Breast epithelium (tissue), 4 donors: ENCODE data around the gene WDR91. TPM values are rescaled to one million over a fixed set of nuclear protein-coding genes. Genes with fewer than 3 reads are reported as not detected.

Experiments used
- DNase-seq, 2 donors: peaks; one replicate each; pipeline ENCODE4 v3.0.0-alpha.2; 2019; ENCODE audit warnings: low spot score in 2 of 2
- H3K27ac ChIP-seq, 2 donors: fragments of 200-600 bp; sonication (generic) in 1 of 2; one replicate each; pipeline ENCODE4 v1.5.1; 2016 to 2019; ENCODE audit warnings: mild to moderate bottlenecking in 1 of 2
- H3K27me3 ChIP-seq, 2 donors: fragments of 200-600 bp; sonication (generic) in 1 of 2; one replicate each; pipeline versions ENCODE4 v1.5.1 to v1.6.0; 2017 to 2019; ENCODE audit warnings: control low read depth in 1 of 2, mild to moderate bottlenecking in 1 of 2
- H3K36me3 ChIP-seq: fragments of 200-600 bp; one replicate; pipeline ENCODE4 v1.5.1; 2019
- H3K4me1 ChIP-seq, 2 donors: fragments of 200-600 bp; sonication (generic); one replicate each; pipeline ENCODE4 v1.5.1; 2016 to 2019; ENCODE audit warnings: control low read depth in 1 of 2
- H3K4me3 ChIP-seq, 3 donors: fragments of 200-600 bp; sonication (generic); 1 replicate in 2 of 3; 2 replicates in 1 of 3; pipeline ENCODE4 v1.5.1; 2016 to 2019; ENCODE audit warnings: mild to moderate bottlenecking in 3 of 3, moderate library complexity in 2 of 3
- H3K9me3 ChIP-seq, 2 donors: fragments of 200-600 bp; sonication (generic) in 1 of 2; one replicate each; pipeline ENCODE4 v1.5.1; 2016 to 2019; ENCODE audit warnings: control low read depth in 1 of 2
- CTCF ChIP-seq, 3 donors: fragments of 450-650 bp; IDR thresholded peaks; one replicate each; pipeline ENCODE4 v1.5.1; 2016 to 2017; ENCODE audit warnings: antibody characterized with exemption in 3 of 3, mild to moderate bottlenecking in 3 of 3, moderate library complexity in 3 of 3
- POLR2A ChIP-seq: fragments of 450-650 bp; IDR thresholded peaks from one replicate; pipeline ENCODE4 v1.6.1; 2016; ENCODE audit warnings: antibody characterized with exemption, mild to moderate bottlenecking, moderate library complexity
- POLR2AphosphoS5 ChIP-seq, 3 donors: sonication (generic); formaldehyde crosslinking; IDR thresholded peaks; one replicate each; pipeline ENCODE4 v1.6.1; 2017; ENCODE audit warnings: antibody characterized with exemption in 3 of 3
- intact Hi-C: fragments of 100-400 bp; cut with DNase I; formaldehyde crosslinking; loops from one replicate; pipeline ENCODE4 v1.15.1; 2023; ENCODE audit warnings: low total_unique reads
- total RNA-seq, 3 donors: library from RNA; depleted of rRNA; stranded (reverse); fragments of >200 nt; gene quantifications; one replicate each; pipeline ENCODE4 v1.1.0, GENCODE V29; 2016

WDR91 gene
- total RNA-seq, 3 donors from 2014 or later: 21.4 to 26.5 (median 23.1) TPM

- no peak for TF ChIP-seq POLR2A
- no peak for TF ChIP-seq CTCF (IDR thresholded peaks at IDR 0.05)
- TF ChIP-seq POLR2AphosphoS5 (IDR thresholded peaks at IDR 0.05): no peak
- Histone ChIP-seq H3K27ac (peak overlapping the region; percentile 83 to 92), H3K36me3 (no peaks in the 10 kb centered on the region), H3K4me1 (peaks cover 6 to 16% of the 10 kb centered on the region in 2 donors), H3K4me3 (peak overlapping the region in 1 of 3 donors; percentile 37), H3K9me3 (no peaks in the 10 kb centered on the region), H3K27me3 (no peaks in the 10 kb centered on the region)
- intact Hi-C loops: no loop called here
- peak in 1 of 2 donors; percentile 64 for DNase-seq
Observed at GRCh38 chr7:135253851-135254771, 42.8 kb upstream of the WDR91 start.

- Histone ChIP-seq H3K4me1 (peaks cover 6 to 16% of the 10 kb centered on the region in 2 donors), H3K36me3 (no peaks in the 10 kb centered on the region), H3K4me3 (no peak overlapping the region), H3K27ac (no peak overlapping the region), H3K27me3 (no peaks in the 10 kb centered on the region), H3K9me3 (no peaks in the 10 kb centered on the region)
- TF ChIP-seq POLR2A (no peak), CTCF (IDR thresholded peaks at IDR 0.05) (no peak)
- intact Hi-C loops: no loop called here
- DNase-seq: no peak
Observed at GRCh38 chr7:135251496-135252391, 40.4 kb upstream of the WDR91 start.

- no peak for TF ChIP-seq POLR2A
- TF ChIP-seq CTCF (IDR thresholded peaks at IDR 0.05): no peak
- TF ChIP-seq POLR2AphosphoS5 (IDR thresholded peaks at IDR 0.05): no peak
- H3K27ac ChIP-seq: no peak overlapping the region
- DNase-seq: no peak
- H3K9me3 ChIP-seq: no peaks in the 10 kb centered on the region
- H3K27me3 ChIP-seq: no peaks in the 10 kb centered on the region
- no peak overlapping the region for H3K4me3 ChIP-seq
- no peaks in the 10 kb centered on the region for H3K36me3 ChIP-seq
- peaks cover 0 to 4% of the 10 kb centered on the region in 2 donors for H3K4me1 ChIP-seq
- intact Hi-C loops: no loop called here
Observed at GRCh38 chr7:135248546-135248945, 37.2 kb upstream of the WDR91 start.

GRCh38 chr7:135247746-135248471 lies 36.6 kb upstream of the WDR91 start:
- no peaks in the 10 kb centered on the region for H3K9me3 ChIP-seq
- TF ChIP-seq POLR2A (no peak), CTCF (IDR thresholded peaks at IDR 0.05) (no peak), POLR2AphosphoS5 (IDR thresholded peaks at IDR 0.05) (no peak)
- no peak overlapping the region for H3K27ac ChIP-seq
- no peak overlapping the region for H3K4me3 ChIP-seq
- intact Hi-C loops: no loop called here
- no peaks in the 10 kb centered on the region for H3K36me3 ChIP-seq
- H3K27me3 ChIP-seq: no peaks in the 10 kb centered on the region
- H3K4me1 ChIP-seq: no peaks in the 10 kb centered on the region
- no peak for DNase-seq
